COLO829 (cell line): ENCODE data around the gene NAA20.

ENCODE experiments used
- DNase-seq: peaks from one replicate; pipeline ENCODE4 v3.0.0; 2012; ENCODE audit warnings: low spot score

NAA20 gene, protein sequence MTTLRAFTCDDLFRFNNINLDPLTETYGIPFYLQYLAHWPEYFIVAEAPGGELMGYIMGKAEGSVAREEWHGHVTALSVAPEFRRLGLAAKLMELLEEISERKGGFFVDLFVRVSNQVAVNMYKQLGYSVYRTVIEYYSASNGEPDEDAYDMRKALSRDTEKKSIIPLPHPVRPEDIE

DNA sequence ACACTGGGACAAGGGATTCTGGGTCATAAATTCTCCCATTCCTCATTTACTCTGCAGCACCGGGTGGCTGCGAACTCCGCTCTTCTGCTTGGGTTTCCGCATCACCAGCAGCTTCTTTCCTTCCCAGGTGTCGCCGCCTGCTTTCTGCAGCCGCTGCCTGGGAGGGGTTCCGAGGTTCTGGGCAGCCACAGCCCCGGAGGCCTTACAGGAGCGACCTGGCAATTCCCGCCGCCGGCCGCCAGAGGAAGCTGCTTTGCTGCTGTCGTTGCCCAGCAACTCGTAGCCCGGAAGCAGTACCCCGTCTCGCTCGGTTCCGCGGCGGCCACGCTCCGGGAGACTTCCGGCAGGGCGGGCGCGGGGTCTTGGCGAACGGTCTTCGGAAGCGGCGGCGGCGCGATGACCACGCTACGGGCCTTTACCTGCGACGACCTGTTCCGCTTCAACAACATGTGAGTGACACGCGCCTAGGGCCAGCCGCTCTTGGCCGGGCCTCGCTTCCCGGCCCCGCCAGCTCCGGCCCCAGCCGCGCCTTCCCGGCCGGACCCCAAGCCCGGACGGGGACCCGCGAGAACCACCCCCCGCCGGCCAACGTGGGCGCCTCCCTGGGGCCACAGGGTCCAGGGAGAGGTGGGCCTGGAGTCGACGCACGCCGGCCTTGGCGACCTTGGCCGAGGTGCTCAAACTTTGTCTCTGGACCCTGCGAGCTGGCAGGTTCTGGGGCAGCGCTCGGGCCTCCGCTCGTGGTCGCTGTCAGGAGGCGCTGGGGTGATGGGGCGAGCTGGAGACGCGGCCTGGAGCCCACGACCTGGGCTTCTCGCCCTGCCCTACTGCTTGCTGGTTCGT is at the start of gene NAA20:
Gene NAA20, plus strand, starts transcription at position 362 of the 843 bp plus-strand sequence. Its CDS starts 35 bp downstream, at position 397.
- peak; percentile 95 for DNase-seq

DNA sequence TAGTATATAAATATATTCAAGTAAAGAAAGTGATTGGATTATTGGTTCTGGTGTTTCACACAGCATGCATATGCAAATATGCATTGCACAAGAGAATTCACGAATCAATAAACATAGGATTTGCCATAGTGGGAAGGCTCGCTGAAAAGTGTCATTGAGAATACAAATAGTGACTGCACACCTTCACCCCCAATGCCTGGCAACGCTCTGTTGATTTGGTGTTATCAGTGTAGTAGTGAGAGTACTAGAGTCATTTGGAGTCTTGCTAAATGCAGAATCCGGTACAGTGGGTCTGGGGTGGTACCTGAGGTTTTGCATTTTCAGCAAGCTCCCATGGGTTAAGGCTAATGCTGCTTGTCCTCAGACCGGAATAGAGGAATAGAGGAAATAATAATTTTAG is 49.7 kb upstream of the NAA20 start:
- DNase-seq, result no peak

DNA sequence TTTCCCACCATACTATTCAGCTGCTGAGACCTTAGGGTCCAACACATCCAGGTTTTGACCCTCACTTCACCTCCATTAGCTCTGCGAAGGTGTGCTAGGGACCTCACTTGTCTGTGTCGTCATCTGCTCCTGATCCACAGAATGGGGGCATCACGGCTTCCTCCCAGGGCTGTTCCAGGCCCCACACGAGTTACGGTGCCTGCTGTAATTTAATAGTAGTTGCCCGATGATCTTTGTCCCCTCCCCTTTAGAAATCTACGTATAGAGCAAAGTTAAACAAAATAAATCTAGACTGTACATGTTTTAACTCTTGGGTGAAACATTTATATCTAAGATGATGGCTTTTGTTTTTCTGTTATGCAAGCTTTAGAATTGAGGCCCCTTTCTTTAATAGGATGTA is 49.1 kb upstream of the NAA20 start:
- DNase-seq, result no peak

DNA sequence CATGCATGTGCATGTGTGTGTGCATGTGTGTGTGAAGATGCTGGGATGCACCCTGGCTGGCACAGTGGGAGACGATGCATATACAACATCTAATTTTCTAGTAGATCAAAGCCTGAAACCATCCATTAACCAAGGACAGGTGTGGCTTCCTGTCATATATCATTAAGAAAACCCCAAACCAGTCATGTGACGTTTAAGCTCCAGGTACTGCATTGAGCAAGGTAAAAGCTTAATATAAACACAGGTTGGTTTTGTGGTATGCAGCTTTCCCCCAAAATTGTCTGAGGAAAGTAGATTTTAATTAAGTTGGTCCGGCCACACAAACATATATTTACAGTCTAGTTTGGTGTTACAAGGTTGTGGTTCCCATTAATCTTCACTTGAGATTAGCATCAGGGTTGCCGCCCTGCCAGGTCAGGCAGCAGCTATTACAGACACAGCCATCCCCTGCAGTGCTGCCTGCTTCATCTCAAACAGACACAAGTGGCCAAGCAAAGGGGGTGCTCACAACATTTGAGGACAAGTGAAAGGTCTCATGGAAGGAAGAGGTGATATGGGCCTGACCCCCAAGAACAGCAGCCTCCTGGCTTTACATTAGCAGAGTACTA is 48.6 kb upstream of the NAA20 start:
- no peak for DNase-seq

DNA sequence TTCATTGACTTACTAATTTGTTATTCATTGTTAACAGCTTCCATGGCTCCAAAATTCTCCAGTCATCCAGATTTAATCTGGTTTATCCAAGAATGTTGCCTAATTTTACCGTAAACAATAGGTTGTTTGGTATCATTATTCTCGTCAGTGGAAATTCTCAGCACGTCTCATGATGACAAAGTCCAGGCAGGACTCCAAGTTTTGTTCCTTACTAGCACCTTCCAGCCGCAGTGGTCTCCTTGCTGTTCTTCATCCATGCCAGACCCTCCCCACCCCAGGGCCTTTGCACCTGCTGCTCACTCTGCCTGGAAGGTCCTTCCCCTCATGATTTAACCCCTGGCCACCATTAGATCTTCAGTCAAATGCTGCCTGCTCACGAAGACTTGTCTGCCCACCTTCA is 48.1 kb upstream of the NAA20 start:
- DNase-seq, result no peak

DNA sequence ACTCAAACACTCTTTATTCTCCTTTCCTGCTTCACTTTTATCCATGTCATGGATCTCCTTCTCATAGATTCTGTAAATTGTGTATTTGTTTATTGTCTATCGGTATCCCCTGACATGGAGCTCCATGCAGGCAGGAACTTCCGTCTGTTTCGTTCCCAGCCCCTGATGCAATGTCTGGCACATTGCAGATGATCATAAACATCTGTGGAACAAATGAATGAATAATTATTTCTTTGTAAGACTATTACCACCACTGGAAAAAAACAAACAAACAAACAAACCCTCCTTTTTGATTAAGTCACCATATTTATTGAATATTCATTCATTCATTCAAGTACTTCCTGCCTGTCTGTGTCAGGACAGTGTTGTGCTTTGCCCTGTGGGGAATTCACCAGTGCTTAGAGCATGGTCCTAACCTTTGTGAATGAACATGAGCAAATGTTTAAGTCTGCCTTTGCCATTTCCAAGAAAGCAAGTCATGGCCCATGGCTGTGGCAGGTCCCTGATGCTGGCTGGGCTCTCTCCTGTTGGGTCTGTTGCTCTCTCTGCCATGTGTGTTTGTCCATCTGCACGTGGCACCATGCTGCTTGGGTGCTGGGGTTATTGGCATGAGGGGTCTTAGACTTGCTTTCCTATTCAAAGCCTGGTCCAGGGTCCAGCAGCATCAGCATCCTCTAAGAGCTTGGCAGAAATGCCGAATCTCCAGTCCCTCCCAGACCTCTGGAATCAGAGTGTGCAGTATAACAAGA is 47.5 kb upstream of the NAA20 start:
- DNase-seq, result no peak

DNA sequence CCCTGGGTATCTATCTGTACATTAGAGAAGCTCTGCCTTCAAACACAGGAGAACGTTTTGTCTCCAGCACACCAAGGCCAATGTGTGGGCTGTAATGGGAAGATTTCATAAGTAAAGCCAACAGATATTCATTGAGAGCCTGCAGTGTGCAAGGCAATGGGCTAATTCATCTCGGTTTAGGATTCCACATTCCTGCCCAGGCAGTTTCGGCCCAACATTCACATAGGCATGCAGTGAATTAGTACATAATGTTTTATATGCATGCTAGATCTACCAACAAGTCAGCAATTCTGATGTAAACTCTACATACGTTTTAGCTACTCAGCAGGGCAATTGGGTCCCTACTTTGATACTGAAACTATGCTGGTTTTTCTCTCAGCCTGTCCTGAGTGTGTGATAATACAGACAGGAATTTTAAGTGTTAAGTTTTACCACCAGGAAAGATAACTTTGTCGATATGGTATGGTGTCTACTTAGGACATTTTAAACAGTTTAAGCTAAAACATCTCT is 46.9 kb upstream of the NAA20 start:
- DNase-seq, result no peak

DNA sequence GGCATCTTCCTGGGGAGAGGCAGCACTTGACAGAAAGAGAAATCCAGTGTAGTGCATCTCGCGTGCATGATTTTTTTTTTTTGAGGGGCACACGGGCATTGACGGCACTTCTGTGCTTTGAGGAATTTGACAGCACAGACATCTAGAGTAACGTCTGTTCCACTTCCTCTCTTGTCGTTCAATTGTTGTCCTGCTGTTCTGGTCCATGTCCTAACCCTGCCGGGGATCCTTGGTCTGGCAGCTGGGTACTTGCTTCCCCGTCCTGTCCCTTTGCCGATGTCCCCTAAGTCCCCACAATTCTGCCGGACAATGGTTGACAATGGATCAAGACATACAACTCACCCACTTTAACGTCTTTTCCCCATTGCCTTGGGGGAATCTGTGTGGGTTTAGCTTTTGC is 46.0 kb upstream of the NAA20 start:
- no peak for DNase-seq

DNA sequence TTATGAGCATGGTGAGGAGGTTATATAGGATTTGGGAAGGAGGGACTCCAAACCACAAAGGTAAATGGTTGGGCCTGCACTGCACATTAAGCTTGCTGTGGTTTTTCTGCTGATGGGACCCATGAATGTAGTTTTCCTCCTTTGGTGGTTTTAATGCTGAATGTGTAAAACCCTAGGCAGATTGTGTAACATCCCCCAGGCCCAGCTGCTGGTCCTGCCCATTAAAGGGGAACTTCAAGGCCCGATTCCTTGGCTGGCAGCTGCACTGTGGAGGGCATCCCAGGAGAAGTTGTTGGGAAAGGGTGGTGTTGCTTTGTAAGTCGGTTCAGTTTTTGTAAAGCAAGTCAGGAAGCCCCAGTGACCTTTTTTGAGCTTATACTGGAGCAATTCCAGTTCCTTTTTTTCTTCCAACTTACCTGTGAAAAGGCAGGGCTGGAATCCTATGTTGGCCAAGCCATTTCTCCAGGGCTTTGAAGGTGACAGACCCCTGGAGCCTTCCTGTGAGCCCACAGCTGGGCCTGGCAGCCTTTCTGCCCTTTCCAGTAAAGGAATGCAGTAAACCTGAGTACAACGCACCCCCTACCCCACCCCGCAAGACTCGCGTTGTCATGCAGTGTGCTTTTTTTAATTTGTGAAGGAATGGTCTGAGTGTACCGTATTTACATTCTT is 43.1 kb upstream of the NAA20 start:
- DNase-seq, result no peak

DNA sequence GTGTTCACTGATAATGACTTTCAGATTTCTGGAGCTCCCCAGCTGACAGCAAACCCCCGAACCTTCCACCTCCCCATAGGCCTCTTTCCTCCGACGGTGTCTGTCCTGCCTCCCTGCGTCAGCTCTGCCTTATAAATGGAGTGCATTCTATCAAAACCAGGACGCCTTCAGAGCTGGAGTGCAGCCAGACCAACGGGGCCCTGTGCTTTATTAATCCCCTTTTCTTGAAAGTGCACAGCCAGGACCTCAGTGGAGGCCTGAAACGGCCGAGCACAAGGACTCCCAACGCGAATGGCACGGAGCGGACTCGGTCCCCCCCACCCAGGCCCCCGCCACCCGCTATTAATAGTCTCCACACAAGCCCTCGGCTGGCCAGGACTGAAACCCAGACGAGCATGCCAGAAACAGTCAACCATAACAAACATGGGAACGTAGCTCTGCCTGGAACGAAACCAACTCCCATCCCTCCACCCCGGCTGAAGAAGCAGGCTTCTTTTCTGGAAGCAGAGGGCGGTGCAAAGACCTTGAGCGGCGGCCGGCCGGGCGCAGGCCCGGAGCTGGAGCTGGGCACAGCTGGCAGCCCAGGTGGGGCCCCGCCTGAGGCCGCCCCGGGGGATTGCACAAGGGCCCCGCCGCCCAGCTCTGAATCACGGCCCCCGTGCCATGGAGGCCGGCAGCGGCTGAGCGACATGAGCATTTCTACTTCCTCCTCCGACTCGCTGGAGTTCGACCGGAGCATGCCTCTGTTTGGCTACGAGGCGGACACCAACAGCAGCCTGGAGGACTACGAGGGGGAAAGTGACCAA is 42.3 kb upstream of the NAA20 start:
- peak; percentile 78 for DNase-seq

DNA sequence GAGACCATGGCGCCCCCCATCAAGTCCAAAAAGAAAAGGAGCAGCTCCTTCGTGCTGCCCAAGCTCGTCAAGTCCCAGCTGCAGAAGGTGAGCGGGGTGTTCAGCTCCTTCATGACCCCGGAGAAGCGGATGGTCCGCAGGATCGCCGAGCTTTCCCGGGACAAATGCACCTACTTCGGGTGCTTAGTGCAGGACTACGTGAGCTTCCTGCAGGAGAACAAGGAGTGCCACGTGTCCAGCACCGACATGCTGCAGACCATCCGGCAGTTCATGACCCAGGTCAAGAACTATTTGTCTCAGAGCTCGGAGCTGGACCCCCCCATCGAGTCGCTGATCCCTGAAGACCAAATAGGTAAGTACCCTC is 41.7 kb upstream of the NAA20 start:
- DNase-seq, result peak; percentile 20

DNA sequence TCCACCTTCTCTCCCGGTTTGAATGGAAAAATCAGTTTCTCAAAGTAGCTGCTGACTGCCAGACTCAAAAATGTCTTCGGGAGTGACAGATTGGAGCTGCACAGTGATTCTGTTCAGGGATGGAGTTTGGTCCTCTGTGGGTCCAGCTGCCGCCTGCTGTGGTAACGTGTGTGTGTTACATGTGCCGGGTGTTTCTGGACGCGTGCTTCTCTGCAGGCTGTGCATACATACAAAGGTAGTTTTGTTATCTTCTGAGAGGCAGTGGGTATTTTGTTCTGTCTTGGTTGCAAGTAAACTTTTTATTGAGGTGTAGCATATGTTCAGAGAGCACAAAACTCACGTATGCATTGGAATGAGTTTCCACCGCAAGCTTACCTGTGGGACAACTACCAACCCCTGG is 41.3 kb upstream of the NAA20 start:
- DNase-seq, result peak; percentile 57

DNA sequence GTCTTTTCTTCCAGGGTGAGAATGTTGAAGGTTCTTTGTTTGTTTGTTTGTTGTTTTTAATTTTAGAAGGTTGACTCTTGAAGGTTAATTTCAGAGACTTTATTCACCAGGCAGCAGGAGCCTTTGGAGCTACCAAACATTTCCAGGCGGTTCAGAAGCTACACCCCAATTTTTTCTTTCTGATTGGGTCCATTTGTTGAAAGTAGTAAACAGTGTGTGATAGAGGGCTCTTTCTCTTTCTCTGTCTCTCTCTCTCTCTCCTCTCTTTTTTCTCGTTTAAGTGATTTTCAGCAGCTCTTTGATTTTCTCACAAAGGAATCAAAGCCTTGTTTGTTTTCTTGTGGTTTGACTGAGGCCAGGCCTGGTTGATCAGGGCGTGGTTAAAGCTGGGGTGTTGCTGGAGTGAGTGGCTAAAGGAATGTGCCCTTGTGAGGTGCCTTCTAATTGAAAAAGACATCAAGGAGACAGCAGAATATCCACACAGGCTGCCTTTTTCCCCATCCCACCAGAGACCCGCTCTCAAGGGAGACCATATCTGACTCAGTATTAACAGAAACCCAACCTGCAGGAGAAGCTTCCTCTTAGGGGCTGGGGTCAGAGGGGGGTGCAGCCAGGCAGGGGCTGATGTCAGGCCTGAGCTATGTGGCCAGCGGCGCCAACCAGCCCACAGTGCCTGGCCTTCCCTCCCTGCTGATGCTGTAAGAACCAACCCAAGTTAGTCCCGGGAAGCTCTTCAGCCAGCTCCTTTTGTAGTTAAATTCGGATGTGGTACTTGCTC is 40.4 kb upstream of the NAA20 start:
- peak; percentile 96 for DNase-seq

DNA sequence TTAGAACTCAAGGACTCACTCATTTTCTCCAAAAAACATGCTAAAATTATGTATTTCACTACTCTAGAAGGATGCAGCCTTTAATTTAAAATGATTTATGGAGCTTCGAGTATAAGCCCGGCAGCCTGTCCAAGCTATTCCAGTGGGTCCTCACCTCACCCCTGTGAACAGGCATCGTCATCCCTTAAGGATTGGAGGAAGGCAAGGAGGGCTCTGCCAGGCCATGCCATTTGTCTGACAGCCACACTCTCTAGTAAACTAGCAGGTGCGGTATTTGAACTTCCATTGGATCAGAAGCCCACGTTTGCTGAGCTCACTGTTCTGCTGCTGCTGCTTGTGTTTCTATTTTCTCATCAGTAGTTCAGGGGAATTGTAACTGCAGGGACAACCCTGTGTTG is 39.8 kb upstream of the NAA20 start:
- DNase-seq, result no peak

DNA sequence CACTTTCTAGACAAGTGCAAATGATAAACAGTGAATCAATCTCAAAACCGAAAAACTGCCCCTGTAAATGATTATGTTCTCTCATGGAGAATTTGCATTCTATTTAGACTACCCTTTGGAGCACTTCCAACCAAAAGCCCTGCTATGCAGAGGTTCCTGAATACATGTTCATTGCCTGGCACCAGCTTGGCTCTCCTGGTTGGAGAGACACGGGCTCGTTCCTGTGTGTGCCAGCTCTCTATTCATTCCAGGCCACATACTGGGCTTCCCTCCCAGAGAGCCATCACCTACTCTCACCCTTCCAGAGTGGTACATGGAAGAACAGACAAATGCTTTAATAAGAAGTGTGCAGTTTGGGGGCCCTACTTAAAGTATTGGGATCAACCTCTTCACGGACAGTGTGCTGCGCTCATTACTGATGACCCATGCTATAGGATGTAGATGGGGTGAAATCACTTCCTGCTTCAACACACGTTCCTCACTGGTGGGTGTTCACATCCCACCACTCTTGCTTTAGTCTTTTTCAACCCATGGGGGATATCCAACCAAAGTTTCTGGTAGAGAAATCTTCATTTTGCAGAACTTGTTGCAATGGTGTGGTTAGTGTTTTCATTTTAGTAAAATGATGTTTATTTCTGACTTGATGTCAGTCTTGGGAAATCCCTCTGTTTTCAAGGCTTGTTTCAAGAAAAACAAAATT is 38.5 kb upstream of the NAA20 start:
- DNase-seq, result no peak

DNA sequence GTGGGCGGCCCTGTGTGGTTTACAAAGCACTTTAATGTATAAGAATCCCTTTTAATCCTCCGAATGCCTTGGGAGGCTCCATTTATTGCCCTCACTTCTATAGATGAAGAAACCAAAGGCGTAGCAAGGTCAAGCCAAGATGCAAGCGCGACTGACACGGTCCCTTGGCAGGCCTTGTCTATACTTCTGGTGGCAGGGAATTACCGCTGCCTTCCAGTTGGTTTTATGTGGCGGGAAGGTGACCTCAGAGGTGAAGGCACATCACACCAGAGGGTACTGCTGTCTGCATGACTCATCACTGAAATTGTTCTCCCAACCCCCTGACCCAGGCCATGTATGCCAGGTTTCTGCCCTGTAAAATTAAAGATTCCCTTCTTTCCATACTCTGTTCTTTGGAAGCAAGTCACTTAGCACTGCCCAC is 36.1 kb upstream of the NAA20 start:
- no peak for DNase-seq

DNA sequence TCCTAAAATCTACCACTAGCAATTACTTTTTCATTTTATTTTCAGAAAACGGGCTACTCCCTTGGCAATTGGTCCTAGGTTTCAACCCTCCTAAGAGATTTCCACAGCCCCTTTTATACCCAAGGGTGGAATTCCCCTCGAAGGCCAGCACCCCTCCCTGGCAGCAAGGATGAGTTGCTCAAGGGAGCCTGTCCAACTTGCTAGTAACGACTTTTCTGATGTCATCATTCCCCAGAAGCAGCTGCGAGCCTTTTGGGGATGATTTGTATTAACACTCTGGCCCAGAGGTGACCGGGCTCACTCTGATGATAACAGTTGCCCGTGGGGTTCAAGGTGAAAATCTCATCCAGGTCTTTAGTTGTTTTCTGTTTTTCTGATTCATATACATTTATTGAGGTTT is 30.7 kb upstream of the NAA20 start:
- no peak for DNase-seq

DNA sequence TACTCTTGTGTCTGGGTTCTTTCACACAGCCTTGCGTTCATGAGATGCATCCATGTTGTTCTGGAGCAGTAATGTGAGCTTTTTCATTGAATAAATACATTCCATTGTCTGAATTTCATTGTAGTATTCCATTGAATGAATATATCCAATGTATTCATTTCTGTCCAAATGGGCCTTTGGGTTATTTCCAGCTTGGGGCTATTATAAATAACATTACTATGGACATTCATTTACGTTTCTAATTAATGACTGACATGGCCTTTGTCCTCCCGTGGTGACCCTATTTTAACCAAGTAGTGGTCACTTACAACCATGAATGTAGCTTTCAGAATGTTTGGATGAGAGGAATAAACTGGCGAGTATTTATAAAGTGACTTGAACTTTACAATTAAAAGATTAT is 30.1 kb upstream of the NAA20 start:
- DNase-seq, result no peak

DNA sequence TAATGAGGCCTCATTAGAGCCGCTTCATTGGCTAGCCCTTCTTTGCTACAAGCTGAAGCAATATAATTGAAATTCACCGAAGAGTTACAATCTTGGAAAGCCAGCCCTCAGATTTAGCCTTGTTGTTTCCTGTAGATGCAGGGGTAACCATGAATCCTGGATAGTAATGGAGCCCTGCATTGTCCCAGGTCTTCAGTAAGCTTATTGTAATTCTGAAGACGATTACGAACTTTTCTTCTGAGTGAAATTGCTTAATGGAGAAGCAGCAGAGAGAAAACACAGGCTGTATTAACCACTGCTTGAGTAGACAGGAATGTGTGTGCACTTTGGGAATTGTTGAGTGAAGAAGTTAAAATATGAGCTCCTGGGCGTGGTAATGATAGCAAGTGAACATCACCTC is 26.3 kb upstream of the NAA20 start:
- no peak for DNase-seq

DNA sequence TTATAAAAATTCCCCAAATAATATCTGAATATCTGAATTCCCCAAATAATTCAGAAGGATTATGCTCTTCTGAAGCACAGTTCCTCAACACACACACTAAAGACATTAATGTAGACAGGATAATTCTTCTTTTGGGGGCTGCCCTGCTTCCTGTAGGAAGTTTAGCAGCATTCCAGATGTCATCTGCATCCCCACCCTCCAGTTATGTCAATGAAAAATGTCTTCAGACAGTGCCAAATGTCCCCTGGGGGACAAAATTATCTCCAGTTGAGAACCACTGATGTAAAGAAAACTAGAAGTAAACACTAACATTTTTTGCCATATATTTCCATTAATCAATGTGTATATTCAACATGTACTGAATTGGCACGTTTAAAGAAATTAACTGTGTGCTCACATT is 25.9 kb upstream of the NAA20 start:
- DNase-seq, result no peak
